Mucosa of descending colon (tissue), 3 donors: Measurements from ENCODE around the gene TMEM51. TPM values are rescaled to one million over a fixed set of nuclear protein-coding genes. Genes with fewer than 3 reads are reported as not detected.

Experiments used
- ATAC-seq: fragments of 200-7000 bp; cut with Tn5 transposase; one replicate; pipeline ENCODE4 v1.9.1; 2020; ENCODE audit warnings: mild to moderate bottlenecking, moderate library complexity
- DNase-seq, 3 donors: peaks; one replicate each; pipeline ENCODE4 v3.0.0-alpha.2; 2020
- H3K36me3 ChIP-seq: fragments of 200-600 bp; one replicate; pipeline ENCODE4 v1.8.0; 2021; ENCODE audit warnings: low read depth, mild to moderate bottlenecking
- H3K4me1 ChIP-seq: fragments of 200-600 bp; one replicate; pipeline ENCODE4 v1.8.0; 2021; ENCODE audit warnings: low read depth, mild to moderate bottlenecking
- H3K4me3 ChIP-seq: fragments of 200-600 bp; one replicate; pipeline ENCODE4 v1.8.0; 2021; ENCODE audit warnings: mild to moderate bottlenecking
- H3K9me3 ChIP-seq: fragments of 200-600 bp; one replicate; pipeline ENCODE4 v1.8.0; 2021; ENCODE audit warnings: mild to moderate bottlenecking
- intact Hi-C, 2 donors: fragments of 100-400 bp; cut with DNase I in 1 of 2; cut with micrococcal nuclease in 1 of 2; formaldehyde crosslinking; loops; one replicate each; pipeline versions ENCODE4 v1.11.0 to v1.11.1; 2022; cut with DNase I, micrococcal nuclease
- total RNA-seq, 3 donors: library from RNA; stranded (reverse); fragmentation: NEBNext Ultra II Directional in 2 of 3; extraction: Animal tissue kit (Norgen Biotek cat#: 25700) in 2 of 3; gene quantifications; one replicate each; pipeline versions ENCODE4 v1.2.1 to v1.2.4, GENCODE V29; 2021 to 2023
- TF ChIP-seq, protein P1 (sequence below): fragments of 200-600 bp; IDR thresholded peaks from one replicate; pipeline ENCODE4 v1.8.0; 2022; ENCODE audit warnings: antibody characterized with exemption, mild to moderate bottlenecking
- donor health status: DM: no; HTN: no; CAD: no; lungs with moderate emphysema.
- donor health status: DM: no; HTN: no; CAD: no.
- donor health status: DM: no; HTN: yes; CAD: no.

The TMEM51 gene
- total RNA-seq, 3 donors from 2014 or later: 19.1 to 31.8 (median 26.6) TPM

DNA sequence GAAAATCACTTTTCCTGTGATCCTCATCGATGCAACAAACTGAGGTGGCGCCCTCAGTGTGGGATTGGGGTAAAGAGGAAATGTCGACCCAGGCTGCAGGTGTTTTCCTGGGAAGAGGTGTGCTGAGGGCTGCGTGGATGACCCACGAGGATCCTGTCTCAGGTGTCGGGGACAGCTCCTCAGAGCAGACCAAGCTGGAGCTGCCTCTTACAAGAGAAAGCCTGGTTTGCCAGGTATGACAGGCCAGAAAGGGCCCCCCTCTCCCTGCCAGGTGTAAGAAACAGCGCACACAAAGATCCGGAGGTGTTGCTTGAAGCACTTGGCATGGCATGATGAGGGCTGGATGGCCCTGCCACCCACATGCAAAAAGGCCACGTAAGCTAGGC is 106.1 kb downstream of the TMEM51 start:
- intact Hi-C loops: no loop called here

DNA sequence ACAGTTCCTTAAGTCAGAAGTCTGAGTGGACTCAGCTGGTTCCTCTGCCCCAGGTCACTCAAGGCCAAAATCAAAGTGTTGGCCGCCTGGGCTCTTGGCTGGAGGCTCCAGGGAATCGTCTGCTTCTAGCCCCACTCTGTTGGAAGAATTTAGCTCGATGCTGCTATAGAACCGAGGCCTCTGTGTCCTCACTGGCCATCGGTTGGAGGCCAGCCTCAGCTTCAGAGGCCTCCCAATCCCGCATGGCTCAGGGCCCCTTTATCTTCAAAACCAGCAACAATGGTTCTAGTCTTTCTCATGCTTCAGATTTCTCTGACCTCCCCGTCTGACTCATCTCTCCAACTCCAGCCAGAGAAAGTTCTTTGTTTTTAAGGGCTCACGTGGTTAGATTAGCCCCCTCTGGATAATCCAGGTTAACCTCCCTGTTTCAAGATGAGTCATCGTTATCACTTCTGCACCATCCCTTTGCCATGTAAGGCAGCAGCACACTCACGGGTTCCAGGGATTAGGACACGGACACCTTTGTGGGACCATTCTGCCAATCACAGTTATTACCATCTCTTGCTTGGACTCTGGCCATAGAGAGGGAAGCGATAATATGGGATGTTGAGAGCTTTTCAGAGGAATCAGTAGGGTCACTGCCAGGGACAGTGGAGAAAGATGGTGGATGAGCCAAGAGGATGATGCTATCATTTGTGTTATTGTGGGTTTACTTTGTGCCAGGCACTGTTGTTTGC is 107.0 kb downstream of the TMEM51 start:
- TF ChIP-seq, protein P1, sequence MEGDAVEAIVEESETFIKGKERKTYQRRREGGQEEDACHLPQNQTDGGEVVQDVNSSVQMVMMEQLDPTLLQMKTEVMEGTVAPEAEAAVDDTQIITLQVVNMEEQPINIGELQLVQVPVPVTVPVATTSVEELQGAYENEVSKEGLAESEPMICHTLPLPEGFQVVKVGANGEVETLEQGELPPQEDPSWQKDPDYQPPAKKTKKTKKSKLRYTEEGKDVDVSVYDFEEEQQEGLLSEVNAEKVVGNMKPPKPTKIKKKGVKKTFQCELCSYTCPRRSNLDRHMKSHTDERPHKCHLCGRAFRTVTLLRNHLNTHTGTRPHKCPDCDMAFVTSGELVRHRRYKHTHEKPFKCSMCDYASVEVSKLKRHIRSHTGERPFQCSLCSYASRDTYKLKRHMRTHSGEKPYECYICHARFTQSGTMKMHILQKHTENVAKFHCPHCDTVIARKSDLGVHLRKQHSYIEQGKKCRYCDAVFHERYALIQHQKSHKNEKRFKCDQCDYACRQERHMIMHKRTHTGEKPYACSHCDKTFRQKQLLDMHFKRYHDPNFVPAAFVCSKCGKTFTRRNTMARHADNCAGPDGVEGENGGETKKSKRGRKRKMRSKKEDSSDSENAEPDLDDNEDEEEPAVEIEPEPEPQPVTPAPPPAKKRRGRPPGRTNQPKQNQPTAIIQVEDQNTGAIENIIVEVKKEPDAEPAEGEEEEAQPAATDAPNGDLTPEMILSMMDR: no peak
- DNase-seq (no peak), ATAC-seq (peak; percentile 3)
- H3K9me3 ChIP-seq: no peaks in the 10 kb centered on the region
- no peaks in the 10 kb centered on the region for H3K36me3 ChIP-seq
- H3K4me1 ChIP-seq: peaks cover 6% of the 10 kb centered on the region
- intact Hi-C loops: no loop called here
- no peak overlapping the region for H3K4me3 ChIP-seq

More for the DNA sequence above, 106.1 kb downstream of the TMEM51 start:
- TF ChIP-seq, protein P1: no peak
- H3K4me3 ChIP-seq: no peak overlapping the region
- H3K9me3 ChIP-seq: no peaks in the 10 kb centered on the region
- ATAC-seq: no peak
- no peaks in the 10 kb centered on the region for H3K36me3 ChIP-seq
- no peak for DNase-seq
- H3K4me1 ChIP-seq: peaks cover 6% of the 10 kb centered on the region

DNA sequence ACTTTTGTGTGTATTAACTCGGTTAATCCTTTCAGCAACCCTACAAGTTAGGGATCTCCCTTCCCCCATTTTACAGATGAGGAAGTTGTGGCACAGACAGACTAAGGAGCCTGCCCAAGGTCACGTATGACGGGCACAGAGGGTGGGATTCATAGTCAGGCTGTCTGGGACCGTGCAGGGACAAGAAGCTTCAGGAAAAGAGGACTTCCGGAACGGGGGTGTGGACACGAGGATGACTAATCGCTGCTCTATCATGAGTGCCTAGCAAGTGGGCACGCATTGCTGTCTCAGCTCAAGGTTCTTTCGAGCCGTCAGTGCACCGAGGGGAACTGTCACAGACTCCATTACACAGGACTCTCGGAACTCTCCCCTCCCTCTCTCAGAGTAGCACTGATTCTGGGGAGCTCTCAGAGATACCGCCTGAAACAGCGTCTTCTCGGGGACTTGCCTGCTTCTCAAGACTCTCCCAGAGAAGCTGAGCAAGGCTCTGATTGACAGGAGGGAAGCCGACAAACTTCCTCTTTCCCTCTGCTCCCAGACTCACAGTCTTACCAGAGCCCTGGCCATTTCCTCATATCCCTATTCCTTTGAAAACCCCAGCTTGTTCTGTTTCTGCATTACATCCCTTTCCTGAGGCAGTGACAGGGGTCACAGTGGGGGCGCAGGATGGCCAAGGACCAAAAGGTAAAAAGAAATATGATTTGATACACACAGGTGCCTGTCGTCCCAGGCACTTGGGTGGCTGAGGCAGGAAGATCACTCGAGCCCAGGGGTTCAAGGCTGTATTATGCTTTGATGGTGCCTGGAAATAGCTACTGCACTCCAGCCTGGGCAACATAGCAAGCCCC is 107.8 kb downstream of the TMEM51 start:
- no peaks in the 10 kb centered on the region for H3K9me3 ChIP-seq
- TF ChIP-seq, protein P1: no peak
- peak in 2 of 3 donors; percentile 56 to 64 for DNase-seq
- peaks cover 6% of the 10 kb centered on the region for H3K4me1 ChIP-seq
- H3K36me3 ChIP-seq: no peaks in the 10 kb centered on the region
- intact Hi-C loops: no loop called here
- peak; percentile 92 for ATAC-seq
- no peak overlapping the region for H3K4me3 ChIP-seq

DNA sequence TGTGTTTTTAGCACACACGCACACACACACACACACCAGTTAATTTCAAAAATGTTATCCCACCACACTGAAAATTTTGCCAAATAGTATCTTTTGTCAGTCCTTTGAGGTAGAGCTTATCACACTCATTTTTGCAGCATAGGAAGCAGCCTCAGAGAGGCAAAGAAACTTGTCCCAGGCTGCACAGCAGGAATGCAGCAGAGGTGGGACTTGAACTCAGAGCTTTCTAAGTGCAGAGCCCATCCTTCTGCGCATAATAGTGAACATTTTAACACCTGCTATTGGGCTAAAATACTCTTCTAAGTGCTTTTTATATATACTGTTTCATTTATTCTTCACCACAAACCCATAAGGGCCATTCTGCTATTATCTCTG is 108.4 kb downstream of the TMEM51 start:
- TF ChIP-seq, protein P1: no peak
- Histone ChIP-seq H3K4me1 (peaks cover 6% of the 10 kb centered on the region), H3K36me3 (no peaks in the 10 kb centered on the region), H3K9me3 (no peaks in the 10 kb centered on the region), H3K4me3 (no peak overlapping the region)
- no peak for DNase-seq
- ATAC-seq: no peak
- intact Hi-C loops: no loop called here

- intact Hi-C loops: no loop called here
- no peaks in the 10 kb centered on the region for H3K9me3 ChIP-seq
- H3K4me1 ChIP-seq: peaks cover 6% of the 10 kb centered on the region
- TF ChIP-seq, protein P1: no peak
- ATAC-seq: no peak
- H3K4me3 ChIP-seq: no peak overlapping the region
- no peak for DNase-seq
- H3K36me3 ChIP-seq: no peaks in the 10 kb centered on the region
Observed at GRCh38 chr1:15262706-15263105, 109.2 kb downstream of the TMEM51 start.
